Sigmoid colon (tissue), 7 donors: ENCODE measurements around the gene STAT5A. TPM values are rescaled to one million over a fixed set of nuclear protein-coding genes. Genes with fewer than 3 reads are reported as not detected.
A peak's percentile ranks its signal among the peaks of the same experiment; 100 is the strongest.

Source experiments
- DNase-seq: peaks from one replicate; pipeline ENCODE4 v3.0.0-alpha.2; 2019
- H3K27ac ChIP-seq, 4 donors: fragments of 200-600 bp; sonication (generic); one replicate each; pipeline ENCODE4 v1.5.1; 2016 to 2019; ENCODE audit warnings: mild to moderate bottlenecking in 1 of 4
- H3K27me3 ChIP-seq, 3 donors: fragments of 200-600 bp; sonication (generic); one replicate each; pipeline ENCODE4 v1.5.1; 2019; ENCODE audit warnings: mild to moderate bottlenecking in 1 of 3
- H3K36me3 ChIP-seq, 4 donors: fragments of 200-600 bp; sonication (generic); one replicate each; pipeline ENCODE4 v1.5.1; 2016 to 2019
- H3K4me1 ChIP-seq, 4 donors: fragments of 200-600 bp; sonication (generic); one replicate each; pipeline ENCODE4 v1.5.1; 2017 to 2019
- H3K4me3 ChIP-seq, 4 donors: fragments of 200-600 bp; sonication (generic); one replicate each; pipeline ENCODE4 v1.5.1; 2017 to 2019; ENCODE audit warnings: mild to moderate bottlenecking in 2 of 4, moderate library complexity in 1 of 4
- H3K9me3 ChIP-seq, 4 donors: fragments of 200-600 bp in 3 of 4; sonication (generic) in 3 of 4; one replicate each; pipeline versions ENCODE4 v1.5.1 to v1.6.1; 2013 to 2019
- EP300 ChIP-seq, 4 donors: sonication (generic); formaldehyde crosslinking; IDR thresholded peaks; one replicate each; pipeline ENCODE4 v1.6.1; 2017; ENCODE audit warnings: antibody characterized with exemption in 4 of 4
- POLR2A ChIP-seq, 2 donors: fragments of 450-650 bp; IDR thresholded peaks; one replicate each; pipeline ENCODE4 v1.6.1; 2016; ENCODE audit warnings: antibody characterized with exemption in 2 of 2, mild to moderate bottlenecking in 2 of 2, moderate library complexity in 2 of 2
- POLR2AphosphoS5 ChIP-seq, 4 donors: sonication (generic); formaldehyde crosslinking; IDR thresholded peaks; one replicate each; pipeline ENCODE4 v1.6.1; 2017; ENCODE audit warnings: antibody characterized with exemption in 4 of 4
- WGBS, 2 donors: extraction: QIAGEN DNeasy Blood & Tissue Kit; methylation state at CpG; one replicate each; pipeline ENCODE4 v1.1.7; 2013; 5-methylcytosine and 5-hydroxymethylcytosine counted together
- intact Hi-C: fragments of 100-400 bp; cut with DNase I; formaldehyde crosslinking; loops from one replicate; pipeline ENCODE4 v1.15.1; 2023
- polyA plus RNA-seq, 3 donors: library from polyadenylated mRNA; stranded (reverse); fragments of 200-250 nt; gene quantifications; one replicate each; pipeline ENCODE4 v1.2.3, GENCODE V29; 2013
- total RNA-seq, 4 donors: library from RNA; depleted of rRNA; stranded (reverse); fragments of >200 nt; gene quantifications; one replicate each; pipeline ENCODE4 v1.1.0, GENCODE V29; 2016
- TF ChIP-seq, protein P1 (sequence below), 4 experiments: fragments of 450-650 bp in 3 of 4; fragments of 200-600 bp in 1 of 4; IDR thresholded peaks; one replicate each; pipeline ENCODE4 v1.5.1; 2016 to 2019; ENCODE audit warnings: antibody characterized with exemption in 4 of 4, mild to moderate bottlenecking in 3 of 4, moderate library complexity in 2 of 4
- donor health status: healthy with polysubstance abuse.
- donor health status: Bipolar disorder and iron deficiency.
- donor health status: healthy.

STAT5A gene
- total and polyA plus RNA-seq, 7 donors: 7.4 to 91.0 (median 57.2) TPM

DNA sequence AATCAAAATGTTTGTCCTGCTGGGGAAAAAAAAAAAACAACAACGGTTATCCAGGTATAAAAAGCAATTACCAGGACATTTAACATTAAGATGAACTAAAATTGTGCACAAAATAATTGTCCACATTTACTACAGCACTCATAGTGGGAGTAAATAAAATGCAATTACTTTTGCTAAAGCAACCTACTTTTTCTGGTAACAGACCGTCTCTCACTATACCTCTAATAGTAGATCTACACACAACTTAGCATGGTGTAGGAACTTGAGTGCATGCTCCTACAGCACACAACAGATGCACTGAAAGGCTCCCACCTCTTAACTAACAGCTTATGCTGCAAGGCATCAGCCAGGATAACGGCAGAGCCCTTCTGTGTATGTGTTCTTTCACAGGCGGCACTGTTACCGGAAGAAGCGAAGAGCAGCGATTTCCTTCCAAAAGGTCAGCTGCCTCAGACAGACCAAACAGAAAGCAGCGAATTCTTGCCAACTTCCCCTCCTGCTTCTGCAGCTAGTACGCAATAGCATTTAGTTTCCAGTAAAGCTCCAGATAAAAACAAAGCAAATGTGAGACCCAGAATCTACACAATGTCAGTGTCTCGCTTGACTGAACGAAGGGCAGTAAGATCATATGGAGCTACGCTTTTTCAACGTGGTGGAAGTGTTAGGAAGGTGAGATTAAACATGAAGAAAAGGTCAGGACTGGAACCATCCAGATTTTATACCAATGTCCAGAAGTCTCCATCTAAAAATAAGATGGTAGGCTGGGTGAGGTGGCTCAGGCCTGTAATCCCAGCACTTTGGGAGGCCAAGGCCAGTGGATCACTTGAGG lies 39.7 kb upstream of the STAT5A start:
- H3K4me1 ChIP-seq: peaks cover 0 to 67% (median 53%) of the 10 kb centered on the region in 4 donors
- intact Hi-C loops: no loop called here
- H3K36me3 ChIP-seq: no peaks in the 10 kb centered on the region
- peak overlapping the region; percentile 80 to 90 (median 85) for H3K27ac ChIP-seq
- no peaks in the 10 kb centered on the region for H3K27me3 ChIP-seq
- TF ChIP-seq POLR2A (IDR thresholded peaks at IDR 0.05) (no peak), POLR2AphosphoS5 (IDR thresholded peaks at IDR 0.05) (peak; percentile 69 to 90 (median 78)), EP300 (IDR thresholded peaks at IDR 0.05) (peak in 2 of 4 donors; percentile 56 to 66)
- WGBS, 2 donors: 28 to 78% methylated on average over 13 of the region's 13 CpGs
- peak; percentile 95 for DNase-seq
- no peaks in the 10 kb centered on the region for H3K9me3 ChIP-seq
- H3K4me3 ChIP-seq: peak overlapping the region in 3 of 4 donors; percentile 23 to 37 (median 28)

GRCh38 chr17:42249681-42250446 lies 38.4 kb upstream of the STAT5A start:
- intact Hi-C loops: no loop called here
- TF ChIP-seq EP300 (IDR thresholded peaks at IDR 0.05) (no peak), POLR2A (IDR thresholded peaks at IDR 0.05) (no peak), POLR2AphosphoS5 (IDR thresholded peaks at IDR 0.05) (no peak)
- TF ChIP-seq, protein P1, sequence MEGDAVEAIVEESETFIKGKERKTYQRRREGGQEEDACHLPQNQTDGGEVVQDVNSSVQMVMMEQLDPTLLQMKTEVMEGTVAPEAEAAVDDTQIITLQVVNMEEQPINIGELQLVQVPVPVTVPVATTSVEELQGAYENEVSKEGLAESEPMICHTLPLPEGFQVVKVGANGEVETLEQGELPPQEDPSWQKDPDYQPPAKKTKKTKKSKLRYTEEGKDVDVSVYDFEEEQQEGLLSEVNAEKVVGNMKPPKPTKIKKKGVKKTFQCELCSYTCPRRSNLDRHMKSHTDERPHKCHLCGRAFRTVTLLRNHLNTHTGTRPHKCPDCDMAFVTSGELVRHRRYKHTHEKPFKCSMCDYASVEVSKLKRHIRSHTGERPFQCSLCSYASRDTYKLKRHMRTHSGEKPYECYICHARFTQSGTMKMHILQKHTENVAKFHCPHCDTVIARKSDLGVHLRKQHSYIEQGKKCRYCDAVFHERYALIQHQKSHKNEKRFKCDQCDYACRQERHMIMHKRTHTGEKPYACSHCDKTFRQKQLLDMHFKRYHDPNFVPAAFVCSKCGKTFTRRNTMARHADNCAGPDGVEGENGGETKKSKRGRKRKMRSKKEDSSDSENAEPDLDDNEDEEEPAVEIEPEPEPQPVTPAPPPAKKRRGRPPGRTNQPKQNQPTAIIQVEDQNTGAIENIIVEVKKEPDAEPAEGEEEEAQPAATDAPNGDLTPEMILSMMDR (IDR thresholded peaks at IDR 0.05): no peak
- peak; percentile 46 for DNase-seq
- WGBS, 2 donors: 74 to 88% methylated on average over 14 of the region's 14 CpGs
- Histone ChIP-seq H3K36me3 (no peaks in the 10 kb centered on the region), H3K4me1 (peaks cover 0 to 75% (median 56%) of the 10 kb centered on the region in 4 donors), H3K27ac (peak overlapping the region in 3 of 4 donors; percentile 85 to 90 (median 85)), H3K4me3 (no peak overlapping the region), H3K9me3 (no peaks in the 10 kb centered on the region), H3K27me3 (no peaks in the 10 kb centered on the region)

DNA sequence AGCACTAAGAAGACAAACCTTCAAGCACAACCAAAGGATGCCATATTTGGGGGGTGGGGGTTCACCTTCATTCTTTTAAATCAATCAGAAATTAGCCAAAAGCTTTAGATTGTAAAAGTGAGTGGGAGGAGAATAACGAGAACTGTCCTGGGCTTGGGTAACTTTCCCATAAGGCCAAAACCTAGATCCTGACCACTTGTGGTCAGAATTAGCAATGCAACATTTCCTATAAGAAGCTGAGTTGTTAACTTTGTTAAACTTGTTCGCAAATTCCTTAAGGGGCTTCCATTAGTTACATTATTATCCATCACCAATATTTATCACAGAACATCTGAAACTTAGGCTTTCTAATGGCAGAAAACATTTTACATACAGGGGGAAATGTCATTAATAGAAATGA lies 37.2 kb upstream of the STAT5A start:
- TF ChIP-seq EP300 (IDR thresholded peaks at IDR 0.05) (no peak), POLR2AphosphoS5 (IDR thresholded peaks at IDR 0.05) (no peak), POLR2A (IDR thresholded peaks at IDR 0.05) (no peak)
- TF ChIP-seq, protein P1 (IDR thresholded peaks at IDR 0.05): peak in 1 of 4 experiments; percentile 9
- no peaks in the 10 kb centered on the region for H3K9me3 ChIP-seq
- H3K36me3 ChIP-seq: no peaks in the 10 kb centered on the region
- H3K4me3 ChIP-seq: no peak overlapping the region
- peaks cover 0 to 84% (median 59%) of the 10 kb centered on the region in 4 donors for H3K4me1 ChIP-seq
- intact Hi-C loops: no loop called here
- 58 to 59% methylated on average over 2 of the region's 2 CpGs for WGBS, 2 donors
- DNase-seq: no peak
- no peaks in the 10 kb centered on the region for H3K27me3 ChIP-seq
- H3K27ac ChIP-seq: peak overlapping the region in 1 of 4 donors; percentile 85

GRCh38 chr17:42252597-42253550 lies 35.4 kb upstream of the STAT5A start:
- intact Hi-C loops: no loop called here
- no peaks in the 10 kb centered on the region for H3K27me3 ChIP-seq
- peak overlapping the region in 3 of 4 donors; percentile 4 to 85 (median 22) for H3K27ac ChIP-seq
- no peak for TF ChIP-seq POLR2A (IDR thresholded peaks at IDR 0.05)
- peak in 1 of 4 donors; percentile 34 for TF ChIP-seq EP300 (IDR thresholded peaks at IDR 0.05)
- TF ChIP-seq, protein P1 (IDR thresholded peaks at IDR 0.05): no peak
- H3K4me3 ChIP-seq: no peak overlapping the region
- WGBS, 2 donors: 16 to 43% methylated on average over 4 of the region's 4 CpGs
- DNase-seq: no peak
- H3K4me1 ChIP-seq: peaks cover 0 to 84% (median 48%) of the 10 kb centered on the region in 4 donors
- no peaks in the 10 kb centered on the region for H3K36me3 ChIP-seq
- no peaks in the 10 kb centered on the region for H3K9me3 ChIP-seq
